OCI-LY3 (cell line): Measurements from ENCODE around the gene TNFRSF6B.

ENCODE experiments used
- EZH2phosphoT487 ChIP-seq: fragments of 200-600 bp; shearing (Covaris generic); IDR thresholded peaks from 2 replicates; pipeline ENCODE4 v1.6.1; 2018; ENCODE audit warnings: antibody characterized with exemption, mixed run types, low read depth
- TF ChIP-seq, protein P1 (sequence below): fragments of 200-600, 300-600 bp; sonication (generic); IDR thresholded peaks from 2 replicates; pipeline ENCODE4 v1.5.1; 2014; ENCODE audit warnings: antibody characterized with exemption, low read length, low read depth

DNA sequence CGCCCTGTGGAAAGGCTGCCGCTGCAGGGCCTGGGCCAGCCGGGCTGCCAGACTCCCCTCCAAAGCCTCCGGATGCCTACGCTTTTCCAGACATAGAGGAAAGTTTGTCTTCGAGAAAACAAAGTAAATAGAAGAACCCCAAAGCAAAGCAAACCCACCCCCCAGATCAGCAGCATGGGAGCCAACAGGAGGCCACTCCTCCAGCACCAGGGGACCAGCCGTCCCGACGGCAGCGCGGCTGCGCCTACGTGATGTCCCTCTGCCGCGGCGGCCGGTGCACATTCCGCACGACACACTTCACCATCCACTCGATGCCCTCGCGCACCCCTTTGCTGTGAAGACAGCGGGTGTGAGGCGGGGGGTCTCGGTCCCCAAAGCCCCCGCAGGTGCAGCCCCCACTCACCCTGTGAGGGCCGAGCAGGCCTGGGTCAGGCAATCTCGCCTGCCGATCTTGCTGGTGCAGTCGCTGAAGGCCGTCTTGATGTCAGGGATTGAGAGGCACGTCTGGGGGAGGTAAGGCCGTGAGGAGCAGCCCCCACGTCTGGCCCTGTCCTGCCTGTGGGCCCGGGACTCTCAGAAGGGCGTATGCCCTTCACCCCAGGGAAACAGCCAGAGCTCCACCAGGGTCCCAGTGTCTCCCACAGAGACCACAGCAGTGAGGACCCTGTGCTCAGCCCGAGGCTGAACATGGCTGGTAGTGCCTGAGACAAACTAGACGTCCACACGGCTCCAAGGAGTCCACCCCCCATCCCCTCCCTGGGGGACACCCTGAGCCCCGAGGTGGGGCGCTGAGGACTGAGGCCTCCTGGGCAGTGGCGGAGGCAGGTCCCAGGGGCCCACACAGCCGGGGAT lies 4.0 kb downstream of the TNFRSF6B start:
- TF ChIP-seq, protein P1, sequence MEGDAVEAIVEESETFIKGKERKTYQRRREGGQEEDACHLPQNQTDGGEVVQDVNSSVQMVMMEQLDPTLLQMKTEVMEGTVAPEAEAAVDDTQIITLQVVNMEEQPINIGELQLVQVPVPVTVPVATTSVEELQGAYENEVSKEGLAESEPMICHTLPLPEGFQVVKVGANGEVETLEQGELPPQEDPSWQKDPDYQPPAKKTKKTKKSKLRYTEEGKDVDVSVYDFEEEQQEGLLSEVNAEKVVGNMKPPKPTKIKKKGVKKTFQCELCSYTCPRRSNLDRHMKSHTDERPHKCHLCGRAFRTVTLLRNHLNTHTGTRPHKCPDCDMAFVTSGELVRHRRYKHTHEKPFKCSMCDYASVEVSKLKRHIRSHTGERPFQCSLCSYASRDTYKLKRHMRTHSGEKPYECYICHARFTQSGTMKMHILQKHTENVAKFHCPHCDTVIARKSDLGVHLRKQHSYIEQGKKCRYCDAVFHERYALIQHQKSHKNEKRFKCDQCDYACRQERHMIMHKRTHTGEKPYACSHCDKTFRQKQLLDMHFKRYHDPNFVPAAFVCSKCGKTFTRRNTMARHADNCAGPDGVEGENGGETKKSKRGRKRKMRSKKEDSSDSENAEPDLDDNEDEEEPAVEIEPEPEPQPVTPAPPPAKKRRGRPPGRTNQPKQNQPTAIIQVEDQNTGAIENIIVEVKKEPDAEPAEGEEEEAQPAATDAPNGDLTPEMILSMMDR, result no peak
- TF ChIP-seq EZH2phosphoT487, result no peak
